SK-N-SH (cell line): ENCODE data around the gene FMNL1. TPM values are rescaled to one million over a fixed set of nuclear protein-coding genes. Genes with fewer than 3 reads are reported as not detected.

Experiments used
- CTCF ChIA-PET: fragments of 300-600, 350-600 bp; formaldehyde crosslinking; extraction: SDS; loops from one replicate; lab custom pipeline; 2021; lab: Yijun Ruan, JAX
- POLR2A ChIA-PET: fragments of 350-600 bp; sonication (Branson Sonifier 250); formaldehyde crosslinking; extraction: SDS; loops from one replicate; lab custom pipeline; 2020; ENCODE audit warnings: antibody characterized with exemption, inconsistent platforms; lab: Yijun Ruan, JAX
- DNase-seq: peaks from one replicate; pipeline ENCODE4 v3.0.0; 2012
- H2AFZ ChIP-seq: fragments of 200-600 bp; sonication (generic); 2 replicates; pipeline ENCODE4 v1.8.1; 2016; ENCODE audit warnings: antibody characterized with exemption, mild to moderate bottlenecking, low read depth
- H3F3A ChIP-seq: fragments of 200-600 bp; sonication (generic); replicated peaks from 2 replicates; pipeline ENCODE3; 2016; ENCODE audit warnings: antibody characterized with exemption, mild to moderate bottlenecking; ENCODE audit not compliant: insufficient read depth
- H3K27ac ChIP-seq, 2 experiments: fragments of 200-500 bp in 1 of 2; fragments of 200-600 bp in 1 of 2; sonication (Bioruptor generic) in 1 of 2; sonication (generic), shearing (Covaris generic) in 1 of 2; 2 replicates each; pipeline versions ENCODE4 v1.5.1 to v1.6.1; 2014 to 2016; ENCODE audit warnings: low read depth in 2 of 2, inconsistent platforms in 1 of 2, low read length in 1 of 2, mild to moderate bottlenecking in 1 of 2, mixed read lengths in 1 of 2
- H3K27me3 ChIP-seq: fragments of 200-600 bp; sonication (generic), shearing (Covaris generic); 2 replicates; pipeline ENCODE4 v1.6.1; 2016; ENCODE audit warnings: mixed run types; ENCODE audit not compliant: insufficient read depth
- H3K36me3 ChIP-seq, 2 experiments: fragments of 200-500 bp in 1 of 2; fragments of 200-600 bp in 1 of 2; sonication (Bioruptor generic) in 1 of 2; sonication (generic) in 1 of 2; replicated peaks in 1 of 2; 2 replicates each; pipeline versions ENCODE3 to v1.5.1; 2014 to 2016; ENCODE audit warnings: low read length in 1 of 2, mild to moderate bottlenecking in 1 of 2; ENCODE audit not compliant: insufficient read depth in 2 of 2, control insufficient read depth in 1 of 2
- H3K4me1 ChIP-seq, 2 experiments: fragments of 200-500 bp in 1 of 2; fragments of 200-600 bp in 1 of 2; sonication (Bioruptor generic) in 1 of 2; sonication (generic), shearing (Covaris generic) in 1 of 2; 2 replicates each; pipeline versions ENCODE4 v1.5.1 to v1.6.1; 2014 to 2016; ENCODE audit warnings: low read depth in 1 of 2, low read length in 1 of 2, mixed run types in 1 of 2; ENCODE audit not compliant: insufficient read depth in 2 of 2, control insufficient read depth in 1 of 2
- H3K4me2 ChIP-seq: fragments of 200-600 bp; sonication (generic), shearing (Covaris generic); 2 replicates; pipeline ENCODE4 v1.6.1; 2017; ENCODE audit warnings: mixed run types
- H3K4me3 ChIP-seq, 2 experiments: fragments of 200-500 bp in 1 of 2; fragments of 200-600 bp in 1 of 2; sonication (Bioruptor generic) in 1 of 2; sonication (generic), shearing (Covaris generic) in 1 of 2; 2 replicates each; pipeline versions ENCODE4 v1.5.1 to v1.8.1; 2014 to 2016; ENCODE audit warnings: low read depth in 2 of 2, inconsistent platforms in 1 of 2, low read length in 1 of 2, mild to moderate bottlenecking in 1 of 2, mixed read lengths in 1 of 2, moderate library complexity in 1 of 2
- H3K79me2 ChIP-seq: fragments of 200-600 bp; sonication (generic); 2 replicates; pipeline ENCODE4 v1.8.1; 2017; ENCODE audit warnings: mild to moderate bottlenecking; ENCODE audit not compliant: insufficient read depth
- H3K9ac ChIP-seq: fragments of 200-600 bp; sonication (generic); 2 replicates; pipeline ENCODE4 v1.6.1; 2017; ENCODE audit warnings: mixed run types
- H3K9me2 ChIP-seq: fragments of 200-600 bp; sonication (generic); 2 replicates; pipeline ENCODE4 v1.6.1; 2017; ENCODE audit warnings: mixed run types
- H3K9me3 ChIP-seq: fragments of 200-600 bp; sonication (generic); 2 replicates; pipeline ENCODE4 v1.6.1; 2017; ENCODE audit warnings: mixed run types, mild to moderate bottlenecking, moderate library complexity
- H4K20me1 ChIP-seq: fragments of 200-600 bp; sonication (generic); 2 replicates; pipeline ENCODE4 v1.6.1; 2017; ENCODE audit warnings: mild to moderate bottlenecking, mixed run types; ENCODE audit not compliant: insufficient read depth
- ELF1 ChIP-seq: IDR thresholded peaks from 2 replicates; pipeline ENCODE4 v1.4.0; 2012
- EP300 ChIP-seq, 2 experiments: IDR thresholded peaks; 2 replicates each; pipeline versions ENCODE4 v1.4.0 to v1.6.1; 2012; ENCODE audit warnings: borderline replicate concordance in 1 of 2, low read depth in 1 of 2, low read length in 1 of 2
- EZH2phosphoT487 ChIP-seq: fragments of 200-600 bp; sonication (generic); IDR thresholded peaks from 2 replicates; pipeline ENCODE4 v1.6.1; 2017; ENCODE audit warnings: low read depth, mixed run types, mild to moderate bottlenecking, antibody characterized with exemption, moderate library complexity, borderline replicate concordance
- FOSL2 ChIP-seq: IDR thresholded peaks from 2 replicates; pipeline ENCODE4 v1.4.0; 2012; ENCODE audit warnings: low read depth, mild to moderate bottlenecking, moderate library complexity, borderline replicate concordance
- JUND ChIP-seq: IDR thresholded peaks from 2 replicates; pipeline ENCODE4 v1.4.0; 2012
- NFIC ChIP-seq: IDR thresholded peaks from 2 replicates; pipeline ENCODE4 v1.4.0; 2012; ENCODE audit warnings: borderline replicate concordance
- NRF1 ChIP-seq: IDR thresholded peaks from 2 replicates; pipeline ENCODE4 v1.6.1; 2012; ENCODE audit warnings: low read depth, mild to moderate bottlenecking, low read length
- POLR2AphosphoS5 ChIP-seq: IDR thresholded peaks from 2 replicates; pipeline ENCODE4 v1.6.1; 2012; ENCODE audit warnings: low read depth, low read length
- RAD21 ChIP-seq: IDR thresholded peaks from 2 replicates; pipeline ENCODE4 v1.6.1; 2012; ENCODE audit warnings: mild to moderate bottlenecking, low read length
- RXRA ChIP-seq: IDR thresholded peaks from 2 replicates; pipeline ENCODE4 v1.4.0; 2012; ENCODE audit warnings: low read depth, mild to moderate bottlenecking, borderline replicate concordance
- SMC3 ChIP-seq: IDR thresholded peaks from 2 replicates; pipeline ENCODE4 v1.6.1; 2012; ENCODE audit warnings: low read depth, low read length, improper control_type of control experiment
- TCF12 ChIP-seq: IDR thresholded peaks from 2 replicates; pipeline ENCODE4 v1.4.0; 2012
- TEAD4 ChIP-seq: IDR thresholded peaks from 2 replicates; pipeline ENCODE4 v1.4.0; 2012; ENCODE audit warnings: mild to moderate bottlenecking, borderline replicate concordance; ENCODE audit not compliant: insufficient read depth
- WGBS: methylation state at CpG from one replicate; pipeline ENCODE4 v1.1.6; 2017; ENCODE audit warnings: low lambda C conversion rate; 5-methylcytosine and 5-hydroxymethylcytosine counted together
- polyA plus RNA-seq, 3 experiments: library from polyadenylated mRNA; depleted of rRNA; stranded (reverse); fragments of >200 nt; gene quantifications; 2 replicates each; pipeline ENCODE4 v1.2.3, GENCODE V29; 2012
- TF ChIP-seq, protein P1 (sequence below): fragments of 150-350 bp; IDR thresholded peaks from 2 replicates; pipeline ENCODE4 v1.6.1; 2017; ENCODE audit warnings: antibody characterized with exemption, low read length, low read depth, borderline replicate concordance
- TF ChIP-seq, protein P2 (sequence below): IDR thresholded peaks from 2 replicates; pipeline ENCODE4 v1.4.0; 2012; ENCODE audit warnings: low read depth, borderline replicate concordance
- TF ChIP-seq, protein P3 (sequence below): fragments of 150-350 bp; IDR thresholded peaks from 2 replicates; pipeline ENCODE4 v1.6.1; 2016; ENCODE audit warnings: mild to moderate bottlenecking, low read depth, low read length
- TF ChIP-seq, protein P4 (sequence below): fragments of 200-600 bp; sonication (generic); IDR thresholded peaks from 2 replicates; pipeline ENCODE4 v1.6.1; 2017; ENCODE audit warnings: antibody characterized with exemption, mild to moderate bottlenecking, moderate library complexity
- TF ChIP-seq, protein P5 (sequence below): IDR thresholded peaks from 2 replicates; pipeline ENCODE4; 2012

FMNL1 gene
- polyA plus RNA-seq, 1 of the 3 experiments (the other 2 are of a cell fraction) = 2.8 TPM

DNA sequence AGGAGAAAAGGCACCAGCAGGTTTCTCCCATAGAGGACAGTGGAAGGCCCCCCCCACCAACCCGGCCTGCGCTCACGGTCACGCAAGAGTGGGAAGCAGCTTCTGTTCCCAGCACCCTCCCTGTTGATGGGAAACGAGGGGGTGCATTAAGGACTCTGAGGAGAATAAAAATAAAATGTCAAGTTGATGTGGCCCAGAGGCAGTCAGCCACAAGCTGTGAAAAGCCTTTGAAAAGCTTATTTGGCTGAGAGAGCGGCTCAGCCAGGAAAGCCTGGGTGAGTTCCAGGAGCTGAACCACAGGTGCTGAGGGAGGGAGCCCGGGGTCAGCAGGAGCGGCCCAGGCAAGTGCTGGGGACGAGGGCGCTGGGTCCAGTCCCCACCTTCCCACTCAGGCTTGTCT is 67.1 kb downstream of the FMNL1 start:
- Histone ChIP-seq H3K4me2 (no peak overlapping the region), H3K9ac (no peak overlapping the region), H3F3A (peaks cover 13% of the 10 kb centered on the region), H3K27me3 (no peaks in the 10 kb centered on the region), H3K79me2 (peaks cover 48% of the 10 kb centered on the region), H3K4me3 (no peak overlapping the region), H3K36me3 (peaks cover 50 to 56% of the 10 kb centered on the region in 2 experiments), H3K9me3 (no peaks in the 10 kb centered on the region), H2AFZ (no peak overlapping the region), H4K20me1 (peaks cover 42% of the 10 kb centered on the region), H3K27ac (peak overlapping the region in 1 of 2 experiments; percentile 71; a peak in 2 of 4 replicates), H3K4me1 (peaks cover 24 to 72% of the 10 kb centered on the region in 2 experiments), H3K9me2 (no peaks in the 10 kb centered on the region)
- no peak for DNase-seq
- 82% methylated on average over 6 of the region's 10 CpGs for WGBS
- CTCF ChIA-PET = interaction anchor here (0.9 to 2.9 kb wide), 8 partner anchors 12 to 140 kb away, joined by 3 to 16 read pairs (median 5); partner anchors contain the start of gene MAP3K14
- POLR2A ChIA-PET = interaction anchor here (0.8 to 2.1 kb wide), 4 partner anchors 22 to 127 kb away, joined by 3 to 13 read pairs (median 4); partner anchors contain the start of genes HEXIM2 and MAP3K14
- peak in 1 of 2 experiments; percentile 60; a peak in 1 of 4 replicates for TF ChIP-seq EP300 (IDR thresholded peaks at IDR 0.05; ENCODE audit: borderline replicate concordance in 1 of 2, low read depth in 1 of 2, low read length in 1 of 2)
- no peak for TF ChIP-seq JUND
- peak; percentile 31; the same call in 1 of the 2 replicates for TF ChIP-seq TCF12

DNA sequence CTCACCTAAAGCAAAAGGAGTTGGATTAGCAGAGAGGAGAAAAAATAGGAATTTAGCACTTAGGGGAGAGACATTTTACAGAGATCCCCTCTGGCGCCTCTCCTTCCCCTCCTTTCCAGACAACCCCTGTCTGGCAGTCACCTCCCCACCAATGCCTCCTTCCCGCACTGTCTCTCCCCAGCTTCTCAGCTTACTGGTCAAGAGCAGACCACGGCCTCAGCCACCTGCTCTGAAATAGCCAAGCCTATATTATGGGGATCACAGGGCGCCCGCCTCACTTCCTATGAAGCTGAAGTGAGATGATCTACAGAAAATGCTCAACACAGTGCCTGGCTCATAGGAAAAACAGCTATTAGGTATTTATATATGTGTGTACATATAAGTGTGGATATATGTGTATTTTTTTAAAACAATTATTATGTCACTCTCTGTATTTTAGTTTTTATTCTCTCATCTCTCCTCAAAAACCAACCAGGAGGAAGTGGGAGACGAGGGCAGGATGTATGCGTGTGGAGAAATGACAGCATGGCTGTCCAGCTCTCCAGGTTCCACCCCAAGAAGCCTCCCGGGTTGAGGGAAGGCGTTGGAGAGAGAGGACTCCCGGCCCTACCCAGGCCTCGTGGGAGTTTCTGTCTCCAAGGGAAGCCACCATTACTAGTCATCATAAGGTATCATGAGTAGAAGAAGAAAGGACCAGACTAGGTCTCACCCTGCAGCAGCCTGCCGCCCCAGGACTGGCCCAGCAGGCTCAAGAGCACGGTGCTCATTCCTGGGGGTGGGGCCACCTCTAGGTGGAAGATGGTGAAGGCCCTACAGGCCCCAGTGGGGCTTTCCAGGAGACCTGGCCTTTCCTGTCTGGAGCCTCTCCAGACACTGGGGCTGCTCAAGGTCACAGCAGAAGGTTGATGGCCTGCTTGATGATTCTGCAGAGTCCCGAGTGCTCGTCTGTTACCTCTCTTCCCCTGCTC is 67.9 kb downstream of the FMNL1 start:
- Histone ChIP-seq H3K36me3 (peaks cover 42 to 52% of the 10 kb centered on the region in 2 experiments), H2AFZ (no peak overlapping the region), H3K27me3 (no peaks in the 10 kb centered on the region), H3K79me2 (peaks cover 48% of the 10 kb centered on the region), H3F3A (peaks cover 19% of the 10 kb centered on the region), H3K4me1 (peaks cover 28 to 78% of the 10 kb centered on the region in 2 experiments), H3K9me3 (no peaks in the 10 kb centered on the region), H3K27ac (peak overlapping the region in 1 of 2 experiments; percentile 71; a peak in 2 of 4 replicates), H3K4me2 (no peak overlapping the region), H3K9me2 (no peaks in the 10 kb centered on the region), H3K9ac (no peak overlapping the region), H4K20me1 (peaks cover 47% of the 10 kb centered on the region), H3K4me3 (no peak overlapping the region)
- ChIA-PET CTCF (interaction anchor here (0.9 to 2.9 kb wide), 3 partner anchors 22 to 96 kb away, joined by 4 to 13 read pairs (median 5); no protein-coding TSS in a partner anchor), POLR2A (interaction anchor here (0.8 to 2.1 kb wide), 3 partner anchors 22 to 128 kb away, joined by 3 to 13 read pairs (median 4); partner anchors contain the start of genes HEXIM2 and MAP3K14)
- no peak for DNase-seq
- WGBS = 99% methylated on average over 13 of the region's 15 CpGs
- TF ChIP-seq, protein P1, sequence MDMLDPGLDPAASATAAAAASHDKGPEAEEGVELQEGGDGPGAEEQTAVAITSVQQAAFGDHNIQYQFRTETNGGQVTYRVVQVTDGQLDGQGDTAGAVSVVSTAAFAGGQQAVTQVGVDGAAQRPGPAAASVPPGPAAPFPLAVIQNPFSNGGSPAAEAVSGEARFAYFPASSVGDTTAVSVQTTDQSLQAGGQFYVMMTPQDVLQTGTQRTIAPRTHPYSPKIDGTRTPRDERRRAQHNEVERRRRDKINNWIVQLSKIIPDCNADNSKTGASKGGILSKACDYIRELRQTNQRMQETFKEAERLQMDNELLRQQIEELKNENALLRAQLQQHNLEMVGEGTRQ = no peak
- no peak for TF ChIP-seq SMC3
- no peak for TF ChIP-seq NFIC
- TF ChIP-seq TEAD4 = no peak
- no peak for TF ChIP-seq RAD21
- TF ChIP-seq, protein P2, sequence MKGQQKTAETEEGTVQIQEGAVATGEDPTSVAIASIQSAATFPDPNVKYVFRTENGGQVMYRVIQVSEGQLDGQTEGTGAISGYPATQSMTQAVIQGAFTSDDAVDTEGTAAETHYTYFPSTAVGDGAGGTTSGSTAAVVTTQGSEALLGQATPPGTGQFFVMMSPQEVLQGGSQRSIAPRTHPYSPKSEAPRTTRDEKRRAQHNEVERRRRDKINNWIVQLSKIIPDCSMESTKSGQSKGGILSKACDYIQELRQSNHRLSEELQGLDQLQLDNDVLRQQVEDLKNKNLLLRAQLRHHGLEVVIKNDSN = no peak
- TF ChIP-seq ELF1 = no peak
- TF ChIP-seq FOSL2 = no peak
- TF ChIP-seq, protein P3, sequence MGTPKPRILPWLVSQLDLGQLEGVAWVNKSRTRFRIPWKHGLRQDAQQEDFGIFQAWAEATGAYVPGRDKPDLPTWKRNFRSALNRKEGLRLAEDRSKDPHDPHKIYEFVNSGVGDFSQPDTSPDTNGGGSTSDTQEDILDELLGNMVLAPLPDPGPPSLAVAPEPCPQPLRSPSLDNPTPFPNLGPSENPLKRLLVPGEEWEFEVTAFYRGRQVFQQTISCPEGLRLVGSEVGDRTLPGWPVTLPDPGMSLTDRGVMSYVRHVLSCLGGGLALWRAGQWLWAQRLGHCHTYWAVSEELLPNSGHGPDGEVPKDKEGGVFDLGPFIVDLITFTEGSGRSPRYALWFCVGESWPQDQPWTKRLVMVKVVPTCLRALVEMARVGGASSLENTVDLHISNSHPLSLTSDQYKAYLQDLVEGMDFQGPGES = no peak
- no peak for TF ChIP-seq POLR2AphosphoS5
- no peak for TF ChIP-seq EP300 (IDR thresholded peaks at IDR 0.05; ENCODE audit: borderline replicate concordance in 1 of 2, low read depth in 1 of 2, low read length in 1 of 2)
- TF ChIP-seq EZH2phosphoT487 = no peak
- TF ChIP-seq, protein P4, sequence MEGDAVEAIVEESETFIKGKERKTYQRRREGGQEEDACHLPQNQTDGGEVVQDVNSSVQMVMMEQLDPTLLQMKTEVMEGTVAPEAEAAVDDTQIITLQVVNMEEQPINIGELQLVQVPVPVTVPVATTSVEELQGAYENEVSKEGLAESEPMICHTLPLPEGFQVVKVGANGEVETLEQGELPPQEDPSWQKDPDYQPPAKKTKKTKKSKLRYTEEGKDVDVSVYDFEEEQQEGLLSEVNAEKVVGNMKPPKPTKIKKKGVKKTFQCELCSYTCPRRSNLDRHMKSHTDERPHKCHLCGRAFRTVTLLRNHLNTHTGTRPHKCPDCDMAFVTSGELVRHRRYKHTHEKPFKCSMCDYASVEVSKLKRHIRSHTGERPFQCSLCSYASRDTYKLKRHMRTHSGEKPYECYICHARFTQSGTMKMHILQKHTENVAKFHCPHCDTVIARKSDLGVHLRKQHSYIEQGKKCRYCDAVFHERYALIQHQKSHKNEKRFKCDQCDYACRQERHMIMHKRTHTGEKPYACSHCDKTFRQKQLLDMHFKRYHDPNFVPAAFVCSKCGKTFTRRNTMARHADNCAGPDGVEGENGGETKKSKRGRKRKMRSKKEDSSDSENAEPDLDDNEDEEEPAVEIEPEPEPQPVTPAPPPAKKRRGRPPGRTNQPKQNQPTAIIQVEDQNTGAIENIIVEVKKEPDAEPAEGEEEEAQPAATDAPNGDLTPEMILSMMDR = no peak
- no peak for TF ChIP-seq NRF1
- no peak for TF ChIP-seq RXRA
- TF ChIP-seq, protein P5, sequence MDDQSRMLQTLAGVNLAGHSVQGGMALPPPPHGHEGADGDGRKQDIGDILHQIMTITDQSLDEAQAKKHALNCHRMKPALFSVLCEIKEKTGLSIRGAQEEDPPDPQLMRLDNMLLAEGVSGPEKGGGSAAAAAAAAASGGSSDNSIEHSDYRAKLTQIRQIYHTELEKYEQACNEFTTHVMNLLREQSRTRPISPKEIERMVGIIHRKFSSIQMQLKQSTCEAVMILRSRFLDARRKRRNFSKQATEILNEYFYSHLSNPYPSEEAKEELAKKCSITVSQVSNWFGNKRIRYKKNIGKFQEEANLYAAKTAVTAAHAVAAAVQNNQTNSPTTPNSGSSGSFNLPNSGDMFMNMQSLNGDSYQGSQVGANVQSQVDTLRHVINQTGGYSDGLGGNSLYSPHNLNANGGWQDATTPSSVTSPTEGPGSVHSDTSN = no peak
